H1 (cell line): ENCODE data around the gene VPS35. TPM values are rescaled to one million over a fixed set of nuclear protein-coding genes. Genes with fewer than 3 reads are reported as not detected.

Experiments
- CTCF ChIA-PET: fragments of 300-600 bp; sonication (Branson Sonifier 250); formaldehyde crosslinking; loops from one replicate; lab custom pipeline; 2021; ENCODE audit not compliant: partially characterized antibody; lab: Charles Lee
- POLR2A ChIA-PET: fragments of 300-600 bp; sonication (Branson Sonifier 250); formaldehyde crosslinking; loops from one replicate; lab custom pipeline; 2021; ENCODE audit warnings: inconsistent platforms; ENCODE audit not compliant: partially characterized antibody; lab: Charles Lee
- DNase-seq, 2 experiments: peaks; one replicate each; pipeline versions ENCODE4 v3.0.0 to v3.0.0-alpha.2; 2010 to 2022; ENCODE audit warnings: low spot score in 2 of 2, low read depth in 1 of 2, mixed read lengths in 1 of 2
- FAIRE-seq: peaks from 2 replicates; lab custom pipeline; 2011; peaks lifted over from hg19 to GRCh38; lab: Jason Lieb, UNC
- H2AFZ ChIP-seq: 2 replicates; pipeline ENCODE4 v1.8.1; 2012; ENCODE audit warnings: low read length, inconsistent platforms
- H2AK5ac ChIP-seq: 2 replicates; pipeline ENCODE4 v1.6.1; 2013; ENCODE audit warnings: low read depth, low read length
- H2BK120ac ChIP-seq: replicated peaks from 2 replicates; pipeline ENCODE3; 2013; ENCODE audit warnings: low read depth, low read length, inconsistent platforms
- H2BK12ac ChIP-seq: 2 replicates; pipeline ENCODE4 v1.6.1; 2013; ENCODE audit warnings: low read depth, low read length
- H2BK15ac ChIP-seq: 2 replicates; pipeline ENCODE4 v1.6.1; 2013; ENCODE audit warnings: low read length
- H2BK20ac ChIP-seq: 2 replicates; pipeline ENCODE4 v1.6.1; 2013; ENCODE audit warnings: low read length
- H2BK5ac ChIP-seq: 2 replicates; pipeline ENCODE4 v1.6.1; 2013; ENCODE audit warnings: low read depth, low read length
- H3K14ac ChIP-seq: 2 replicates; pipeline ENCODE4 v1.6.1; 2013; ENCODE audit warnings: inconsistent platforms; ENCODE audit not compliant: insufficient read length
- H3K18ac ChIP-seq: 2 replicates; pipeline ENCODE4 v1.6.1; 2013; ENCODE audit warnings: low read length; ENCODE audit errors: extremely low read depth
- H3K23ac ChIP-seq: 2 replicates; pipeline ENCODE4 v1.6.1; 2013; ENCODE audit warnings: inconsistent platforms; ENCODE audit not compliant: insufficient read length
- H3K23me2 ChIP-seq: 2 replicates; pipeline ENCODE4 v1.6.1; 2013; ENCODE audit warnings: low read depth, low read length
- H3K27ac ChIP-seq: 2 replicates; pipeline ENCODE4 v1.6.1; 2011; ENCODE audit warnings: low read depth, low read length, inconsistent platforms
- H3K27me3 ChIP-seq, 4 experiments: replicated peaks in 1 of 4; 1 replicate in 1 of 4; 2 replicates in 3 of 4; pipeline versions ENCODE4 v1.6.1 to v1.8.1; 2011 to 2013; ENCODE audit warnings: low read length in 3 of 4, mild to moderate bottlenecking in 3 of 4, inconsistent platforms in 2 of 4, mixed read lengths in 2 of 4, moderate library complexity in 1 of 4; ENCODE audit not compliant: control insufficient read depth in 3 of 4, insufficient read depth in 3 of 4; ENCODE audit errors: extremely low read depth in 1 of 4
- H3K36me3 ChIP-seq, 4 experiments: 2 replicates each; pipeline versions ENCODE4 v1.6.1 to v1.8.1; 2011 to 2013; ENCODE audit warnings: mild to moderate bottlenecking in 4 of 4, low read length in 3 of 4, moderate library complexity in 2 of 4, control low read depth in 1 of 4, inconsistent platforms in 1 of 4; ENCODE audit not compliant: insufficient read depth in 4 of 4, control insufficient read depth in 2 of 4
- H3K4ac ChIP-seq: replicated peaks from 2 replicates; pipeline ENCODE3; 2013; ENCODE audit warnings: low read length, low read depth, mixed read lengths, inconsistent platforms; ENCODE audit not compliant: insufficient read length
- H3K4me1 ChIP-seq, 4 experiments: replicated peaks in 1 of 4; 1 replicate in 1 of 4; 2 replicates in 3 of 4; pipeline versions ENCODE4 v1.6.1 to v1.8.1; 2011 to 2013; ENCODE audit warnings: low read length in 3 of 4, inconsistent platforms in 2 of 4, mixed read lengths in 1 of 4; ENCODE audit not compliant: insufficient read depth in 4 of 4, control insufficient read depth in 3 of 4
- H3K4me2 ChIP-seq, 2 experiments: 2 replicates each; pipeline versions ENCODE4 v1.6.1 to v1.8.1; 2011 to 2013; ENCODE audit warnings: low read depth in 2 of 2, low read length in 2 of 2, control low read depth in 1 of 2, inconsistent platforms in 1 of 2, mild to moderate bottlenecking in 1 of 2; ENCODE audit not compliant: insufficient read depth in 1 of 2
- H3K4me3 ChIP-seq, 4 experiments: fragments of 200-600, 300-600 bp in 1 of 4; sonication (generic), shearing (Covaris generic), sonication (Bioruptor Twin) in 1 of 4; 2 replicates each; pipeline versions ENCODE4 v1.5.1 to v1.8.1; 2011 to 2016; ENCODE audit warnings: low read length in 4 of 4, low read depth in 3 of 4, control low read depth in 2 of 4, inconsistent platforms in 2 of 4, mild to moderate bottlenecking in 2 of 4, mixed read lengths in 1 of 4, moderate library complexity in 1 of 4; ENCODE audit not compliant: insufficient read depth in 2 of 4; ENCODE audit errors: extremely low read depth in 1 of 4
- H3K56ac ChIP-seq: replicated peaks from 2 replicates; pipeline ENCODE3; 2013; ENCODE audit warnings: low read depth, mild to moderate bottlenecking, mixed read lengths, low read length, inconsistent platforms; ENCODE audit not compliant: insufficient read length
- H3K79me1 ChIP-seq: 2 replicates; pipeline ENCODE4 v1.6.1; 2013; ENCODE audit warnings: low read depth, low read length, control low read depth
- H3K79me2 ChIP-seq, 2 experiments: 2 replicates each; pipeline versions ENCODE4 v1.6.1 to v1.8.1; 2012 to 2013; ENCODE audit warnings: low read length in 2 of 2, mild to moderate bottlenecking in 2 of 2, inconsistent platforms in 1 of 2; ENCODE audit not compliant: insufficient read depth in 2 of 2, control insufficient read depth in 1 of 2
- H3K9ac ChIP-seq, 4 experiments: replicated peaks in 1 of 4; 1 replicate in 1 of 4; 2 replicates in 3 of 4; pipeline versions ENCODE4 v1.6.1 to v1.8.1; 2011 to 2013; ENCODE audit warnings: low read depth in 3 of 4, low read length in 3 of 4, control low read depth in 2 of 4, mild to moderate bottlenecking in 2 of 4, moderate library complexity in 2 of 4, inconsistent platforms in 1 of 4; ENCODE audit errors: extremely low read depth in 1 of 4
- H3K9me3 ChIP-seq, 2 experiments: 2 replicates each; pipeline versions ENCODE4 v1.6.1 to v1.8.1; 2012 to 2013; ENCODE audit warnings: mild to moderate bottlenecking in 2 of 2, moderate library complexity in 2 of 2, control low read depth in 1 of 2, inconsistent platforms in 1 of 2, low read depth in 1 of 2, low read length in 1 of 2, mixed read lengths in 1 of 2; ENCODE audit not compliant: insufficient read depth in 2 of 2
- H4K20me1 ChIP-seq, 2 experiments: replicated peaks in 1 of 2; 2 replicates each; pipeline versions ENCODE3 to v1.8.1; 2011 to 2013; ENCODE audit warnings: inconsistent platforms in 2 of 2, low read length in 2 of 2, mild to moderate bottlenecking in 1 of 2; ENCODE audit not compliant: insufficient read depth in 2 of 2, control insufficient read depth in 1 of 2
- H4K5ac ChIP-seq: 2 replicates; pipeline ENCODE4 v1.6.1; 2013; ENCODE audit warnings: low read length, low read depth, mixed read lengths, inconsistent platforms; ENCODE audit not compliant: insufficient read length
- H4K8ac ChIP-seq: 2 replicates; pipeline ENCODE4 v1.8.0; 2013; ENCODE audit warnings: mild to moderate bottlenecking, moderate library complexity, low read length, inconsistent platforms; ENCODE audit not compliant: insufficient read depth; ENCODE audit errors: extremely low read depth
- H4K91ac ChIP-seq: replicated peaks from 2 replicates; pipeline ENCODE3; 2013; ENCODE audit warnings: low read length, mixed read lengths, inconsistent platforms; ENCODE audit not compliant: insufficient read length
- GTF2F1 ChIP-seq: IDR thresholded peaks from 2 replicates; pipeline ENCODE4 v1.6.1; 2012; ENCODE audit warnings: low read depth, low read length, improper control_type of control experiment, borderline replicate concordance
- RAD21 ChIP-seq, 2 experiments: IDR thresholded peaks in 1 of 2; conservative IDR thresholded peaks in 1 of 2; 2 replicates each; pipeline ENCODE4 v1.6.1; 2011; ENCODE audit warnings: low read depth in 2 of 2, low read length in 2 of 2, improper control_type of control experiment in 1 of 2, inconsistent platforms in 1 of 2, mild to moderate bottlenecking in 1 of 2, moderate library complexity in 1 of 2
- WGBS, 2 experiments: shearing (Covaris generic) in 1 of 2; methylation state at CpG; one replicate each; pipeline versions ENCODE4 v1.1.6 to v1.1.7; 2013 to 2015; ENCODE audit warnings: low lambda C conversion rate in 2 of 2, mixed read lengths in 2 of 2, inconsistent platforms in 1 of 2, low coverage in 1 of 2, missing lambda C conversion rate in 1 of 2; ENCODE audit not compliant: insufficient replicate concordance in 2 of 2, insufficient coverage in 1 of 2, insufficient read length in 1 of 2; ENCODE audit errors: extremely low coverage in 1 of 2, missing lambda C conversion rate in 1 of 2; 5-methylcytosine and 5-hydroxymethylcytosine counted together
- polyA plus RNA-seq, 7 experiments: library from polyadenylated mRNA; depleted of rRNA in 3 of 7; stranded (reverse) in 5 of 7; unstranded in 2 of 7; fragments of >200 nt in 5 of 7; fragments of 200-250 nt in 2 of 7; gene quantifications; 1 replicate in 5 of 7; 2 replicates in 1 of 7; 4 replicates in 1 of 7; pipeline versions ENCODE4 v1.2.1 to v1.2.3, GENCODE V29; 2011 to 2013; ENCODE audit warnings: missing spikeins in 2 of 7, mixed read lengths in 2 of 7
- total RNA-seq: library from RNA; stranded (reverse); fragmentation: NEBNext Ultra II Directional; extraction: Animal tissue kit (Norgen Biotek cat#: 25700); gene quantifications from 2 replicates; pipeline ENCODE4 v1.2.1, GENCODE V29; 2021
- TF ChIP-seq, protein P1 (sequence below), 3 experiments: IDR thresholded peaks; 1 replicate in 2 of 3; 2 replicates in 1 of 3; pipeline versions ENCODE4 v1.5.1 to v1.6.1; 2011; ENCODE audit warnings: low read length in 3 of 3, mild to moderate bottlenecking in 3 of 3, inconsistent platforms in 2 of 3, low read depth in 1 of 3, moderate library complexity in 1 of 3; ENCODE audit not compliant: insufficient read depth in 1 of 3; ENCODE audit errors: control extremely low read depth in 1 of 3

The VPS35 gene
- total and polyA plus RNA-seq, 2 of the 8 experiments (the other 6 are each of a cell fraction or from before 2014, with no cell fraction given) = 10.3 to 66.9 TPM

GRCh38 chr16:46673320-46674013, 15.5 kb downstream of the VPS35 start:
- H3K56ac ChIP-seq = no peak overlapping the region
- no peak overlapping the region for H2BK5ac ChIP-seq
- no peaks in the 10 kb centered on the region for H3K9me3 ChIP-seq
- H3K27me3 ChIP-seq = no peaks in the 10 kb centered on the region
- H3K36me3 ChIP-seq = peaks cover 6 to 50% (median 41%) of the 10 kb centered on the region in 4 experiments
- H3K79me2 ChIP-seq = peaks cover 0 to 2% of the 10 kb centered on the region in 2 experiments; a peak in 1 of 4 replicates
- H4K5ac ChIP-seq = no peak overlapping the region
- FAIRE-seq (peak; percentile 63), DNase-seq (peak in 1 of 2 experiments; percentile 58)
- no peaks in the 10 kb centered on the region for H3K23me2 ChIP-seq
- H3K4ac ChIP-seq = no peak overlapping the region
- H3K4me3 ChIP-seq = no peak overlapping the region
- peaks cover 0 to 2% of the 10 kb centered on the region in 2 experiments for H4K20me1 ChIP-seq
- no peak overlapping the region for H3K9ac ChIP-seq
- H2BK120ac ChIP-seq = no peak overlapping the region
- no peak overlapping the region for H3K27ac ChIP-seq
- H3K4me2 ChIP-seq = no peak overlapping the region
- H3K79me1 ChIP-seq = no peaks in the 10 kb centered on the region
- no peak overlapping the region for H4K91ac ChIP-seq
- H2BK15ac ChIP-seq = no peak overlapping the region
- H3K18ac ChIP-seq = no peak overlapping the region
- no peak overlapping the region for H2BK20ac ChIP-seq
- TF ChIP-seq, protein P1, sequence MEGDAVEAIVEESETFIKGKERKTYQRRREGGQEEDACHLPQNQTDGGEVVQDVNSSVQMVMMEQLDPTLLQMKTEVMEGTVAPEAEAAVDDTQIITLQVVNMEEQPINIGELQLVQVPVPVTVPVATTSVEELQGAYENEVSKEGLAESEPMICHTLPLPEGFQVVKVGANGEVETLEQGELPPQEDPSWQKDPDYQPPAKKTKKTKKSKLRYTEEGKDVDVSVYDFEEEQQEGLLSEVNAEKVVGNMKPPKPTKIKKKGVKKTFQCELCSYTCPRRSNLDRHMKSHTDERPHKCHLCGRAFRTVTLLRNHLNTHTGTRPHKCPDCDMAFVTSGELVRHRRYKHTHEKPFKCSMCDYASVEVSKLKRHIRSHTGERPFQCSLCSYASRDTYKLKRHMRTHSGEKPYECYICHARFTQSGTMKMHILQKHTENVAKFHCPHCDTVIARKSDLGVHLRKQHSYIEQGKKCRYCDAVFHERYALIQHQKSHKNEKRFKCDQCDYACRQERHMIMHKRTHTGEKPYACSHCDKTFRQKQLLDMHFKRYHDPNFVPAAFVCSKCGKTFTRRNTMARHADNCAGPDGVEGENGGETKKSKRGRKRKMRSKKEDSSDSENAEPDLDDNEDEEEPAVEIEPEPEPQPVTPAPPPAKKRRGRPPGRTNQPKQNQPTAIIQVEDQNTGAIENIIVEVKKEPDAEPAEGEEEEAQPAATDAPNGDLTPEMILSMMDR (IDR thresholded peaks at IDR 0.05; ENCODE audit: control extremely low read depth in 1 of 3, insufficient read depth in 1 of 3, low read depth in 1 of 3, low read length in 3 of 3) = peak; percentile 89 to 97 (median 91)
- TF ChIP-seq RAD21 (IDR thresholded peaks at IDR 0.05 in 1 of 2, conservative IDR thresholded peaks at IDR 0.05 in 1 of 2; ENCODE audit: low read depth in 2 of 2, low read length in 2 of 2) (peak; percentile 87 to 89), GTF2F1 (no peak)
- ChIA-PET CTCF (interaction anchor here (0.6 to 3.6 kb wide), 31 partner anchors 9 to 1335 kb away, joined by 3 to 35 read pairs (median 4); partner anchors contain the start of gene ORC6), POLR2A (interaction anchor here (0.6 to 0.7 kb wide), 2 partner anchors 18 to 1384 kb away, joined by 4 to 5 read pairs; no protein-coding TSS in a partner anchor)
- H2AK5ac ChIP-seq = no peak overlapping the region
- H3K14ac ChIP-seq = no peak overlapping the region
- H2BK12ac ChIP-seq = no peak overlapping the region
- H3K23ac ChIP-seq = no peak overlapping the region
- no peaks in the 10 kb centered on the region for H3K4me1 ChIP-seq
- no peak overlapping the region for H4K8ac ChIP-seq
- no peak overlapping the region for H2AFZ ChIP-seq
- 56% methylated on average over 6 of the region's 6 CpGs; no CpG with 5 or more reads in 1 of the 2 experiments for WGBS, 2 experiments
